Brain microvascular endothelial cell (primary cell): ENCODE results near the gene CDR2.
A peak's percentile ranks its signal among the peaks of the same experiment; 100 is the strongest.

Experiments
- DNase-seq: peaks from one replicate; pipeline ENCODE4 v3.0.0-alpha.2; 2020
- H3K27ac ChIP-seq: fragments of 250-450 bp; sonication (Bioruptor Pico); 2 replicates; pipeline ENCODE4 v1.5.1; 2020; ENCODE audit warnings: mild to moderate bottlenecking, moderate library complexity
- H3K27me3 ChIP-seq: fragments of 250-450 bp; sonication (Bioruptor Pico); replicated peaks from 2 replicates; pipeline ENCODE4 v1.5.1; 2020; ENCODE audit warnings: mild to moderate bottlenecking
- H3K36me3 ChIP-seq: fragments of 250-450 bp; sonication (Bioruptor Pico); replicated peaks from 2 replicates; pipeline ENCODE4 v1.5.1; 2020; ENCODE audit warnings: mild to moderate bottlenecking
- H3K4me3 ChIP-seq: 2 replicates; pipeline ENCODE4 v1.5.1; 2011; ENCODE audit warnings: low read depth, mild to moderate bottlenecking, control low read depth, low read length, moderate library complexity
- CTCF ChIP-seq: IDR thresholded peaks from 2 replicates; pipeline ENCODE4 v1.5.1; 2011; ENCODE audit warnings: low read depth, mild to moderate bottlenecking, moderate library complexity, low read length, control low read depth, inconsistent platforms; ENCODE audit errors: missing control alignments
- in situ Hi-C: cut with HindIII; loops from 2 replicates; pipeline ENCODE4 v1.10.0; 2017; ENCODE audit warnings: low sequenced_read_pairs, low pct_ligation_motif_present

The CDR2 gene

GRCh38 chr16:22366889-22367288 is 7.5 kb downstream of the CDR2 start:
- no peak for TF ChIP-seq CTCF
- in situ Hi-C loops: no loop called here
- H3K27ac ChIP-seq: no peak overlapping the region
- no peak overlapping the region for H3K4me3 ChIP-seq
- peaks cover 35% of the 10 kb centered on the region for H3K36me3 ChIP-seq
- no peak for DNase-seq
- H3K27me3 ChIP-seq: no peaks in the 10 kb centered on the region

- peaks cover 36% of the 10 kb centered on the region for H3K36me3 ChIP-seq
- H3K27ac ChIP-seq: peak overlapping the region; percentile 29
- H3K4me3 ChIP-seq: no peak overlapping the region
- TF ChIP-seq CTCF: no peak
- in situ Hi-C loops: no loop called here
- no peak for DNase-seq
- H3K27me3 ChIP-seq: no peaks in the 10 kb centered on the region
These were observed 8.0 kb downstream of the CDR2 start for GRCh38 chr16:22366371-22366770.

GRCh38 chr16:22364241-22364640 is 10.2 kb downstream of the CDR2 start:
- no peak overlapping the region for H3K4me3 ChIP-seq
- peaks cover 41% of the 10 kb centered on the region for H3K36me3 ChIP-seq
- DNase-seq: no peak
- no peak overlapping the region for H3K27ac ChIP-seq
- TF ChIP-seq CTCF: no peak
- H3K27me3 ChIP-seq: no peaks in the 10 kb centered on the region
- in situ Hi-C loops: no loop called here

DNA sequence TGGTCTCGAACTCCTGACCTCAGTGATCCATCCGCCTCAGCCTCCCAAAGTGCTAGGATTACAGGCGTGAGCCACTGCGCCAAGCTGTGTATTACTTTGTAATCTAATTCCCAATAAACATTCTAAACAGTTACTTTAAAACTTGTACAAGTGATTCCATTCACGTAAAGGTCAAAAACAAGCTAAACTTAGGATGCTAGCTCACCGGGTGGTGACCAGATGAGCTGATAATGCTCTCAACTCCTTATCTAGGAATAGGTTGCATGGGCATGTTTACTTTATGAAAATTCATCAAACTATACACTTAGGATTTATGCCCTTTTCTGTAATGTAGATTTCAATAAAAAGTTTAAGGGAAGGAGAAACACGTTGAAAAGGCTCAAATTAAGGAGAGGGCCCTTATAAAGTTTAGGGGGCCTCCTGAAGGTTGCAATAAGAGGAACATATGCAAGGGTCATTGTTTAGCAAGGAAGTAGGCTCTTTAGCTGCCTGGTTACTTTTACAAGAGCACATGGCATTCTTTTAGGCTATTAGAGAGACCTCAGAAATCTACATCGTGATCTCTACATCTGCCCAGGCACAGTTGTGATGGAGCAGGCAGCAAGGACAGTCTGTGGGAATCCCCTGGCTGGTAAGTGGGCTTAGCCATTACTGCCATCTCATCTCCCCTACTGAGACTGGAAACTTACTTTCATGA is 13.3 kb downstream of the CDR2 start:
- no peaks in the 10 kb centered on the region for H3K27me3 ChIP-seq
- DNase-seq: no peak
- TF ChIP-seq CTCF: no peak
- in situ Hi-C loops: no loop called here
- no peak overlapping the region for H3K4me3 ChIP-seq
- H3K36me3 ChIP-seq: peaks cover 36% of the 10 kb centered on the region
- no peak overlapping the region for H3K27ac ChIP-seq

GRCh38 chr16:22359679-22360078 is 14.7 kb downstream of the CDR2 start:
- Histone ChIP-seq H3K4me3 (no peak overlapping the region), H3K36me3 (peaks cover 30% of the 10 kb centered on the region), H3K27me3 (no peaks in the 10 kb centered on the region), H3K27ac (no peak overlapping the region)
- in situ Hi-C loops: no loop called here
- TF ChIP-seq CTCF: no peak
- DNase-seq: no peak

DNA sequence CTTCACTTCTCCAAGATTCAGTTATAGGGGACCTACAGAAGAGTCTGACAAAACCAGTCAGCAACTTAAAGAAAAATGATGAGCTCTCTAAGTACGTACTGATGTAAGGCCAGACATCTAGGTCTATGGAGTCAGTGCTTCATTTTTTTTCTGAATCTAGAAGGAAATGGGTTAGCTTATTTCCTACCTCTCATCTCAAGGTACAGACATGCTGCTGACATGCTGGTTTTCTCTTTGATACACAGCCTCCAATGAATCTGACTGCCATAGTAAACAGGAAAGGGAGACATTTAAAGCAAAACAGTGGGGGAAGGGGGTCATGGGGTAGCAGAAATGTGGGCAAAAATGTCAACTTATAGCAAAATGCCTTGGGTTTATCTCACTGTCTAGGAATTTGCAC is 16.4 kb downstream of the CDR2 start:
- H3K27ac ChIP-seq: peak overlapping the region; percentile 21
- H3K4me3 ChIP-seq: no peak overlapping the region
- H3K27me3 ChIP-seq: no peaks in the 10 kb centered on the region
- in situ Hi-C loops: no loop called here
- TF ChIP-seq CTCF: no peak
- peaks cover 15% of the 10 kb centered on the region for H3K36me3 ChIP-seq
- DNase-seq: no peak
